Measurements from ENCODE around the gene CACUL1. TPM values are rescaled to one million over a fixed set of nuclear protein-coding genes. Genes with fewer than 3 reads are reported as not detected.
"Not testable (repeated sequence)": the region's sequence is repeated elsewhere in the genome, so short reads cannot be mapped to it uniquely, and the experiment has no call there.

Gene CACUL1
- total RNA-seq (2014; rRNA removed; shearing (Covaris generic)) = 37.4 and 43.5 TPM in 2 replicates
- polyA plus RNA-seq (2014; cell fraction: nucleus; rRNA removed) = 9.7 and 35.1 TPM in 2 replicates

- peak; percentile 100 for DNase-seq (ENCODE audit: extremely low read depth, low read depth)
Observed at GRCh38 chr10:118754556-118755423, at the start of gene CACUL1. Gene CACUL1, minus strand, starts transcription at chr10:118754970. Its CDS starts 208 bp downstream, at chr10:118754762.

GRCh38 chr10:118804262-118804773 lies 49.5 kb upstream of the CACUL1 start:
- DNase-seq (ENCODE audit: extremely low read depth, low read depth) = no peak

- no peak for DNase-seq (ENCODE audit: extremely low read depth, low read depth)
Observed at GRCh38 chr10:118802126-118802793, 47.5 kb upstream of the CACUL1 start.

GRCh38 chr10:118800920-118801319 lies 46.1 kb upstream of the CACUL1 start:
- DNase-seq (ENCODE audit: extremely low read depth, low read depth) = peak; percentile 12

GRCh38 chr10:118799777-118800176 lies 45.0 kb upstream of the CACUL1 start:
- no peak for DNase-seq (ENCODE audit: extremely low read depth, low read depth)

GRCh38 chr10:118798231-118798662 lies 43.5 kb upstream of the CACUL1 start:
- DNase-seq (ENCODE audit: extremely low read depth, low read depth) = peak; percentile 2

GRCh38 chr10:118794971-118795370 lies 40.2 kb upstream of the CACUL1 start:
- DNase-seq (ENCODE audit: extremely low read depth, low read depth) = not testable (repeated sequence)

- DNase-seq (ENCODE audit: extremely low read depth, low read depth) = no peak
Observed at GRCh38 chr10:118793545-118793944, 38.8 kb upstream of the CACUL1 start.

- no peak for DNase-seq (ENCODE audit: extremely low read depth, low read depth)
Observed at GRCh38 chr10:118792526-118792925, 37.8 kb upstream of the CACUL1 start.

GRCh38 chr10:118790058-118790457 lies 35.3 kb upstream of the CACUL1 start:
- no peak for DNase-seq (ENCODE audit: extremely low read depth, low read depth)

- no peak for DNase-seq (ENCODE audit: extremely low read depth, low read depth)
Observed at GRCh38 chr10:118785551-118785950, 30.8 kb upstream of the CACUL1 start.

GRCh38 chr10:118783776-118784545 lies 29.2 kb upstream of the CACUL1 start:
- no peak for DNase-seq (ENCODE audit: extremely low read depth, low read depth)

- DNase-seq (ENCODE audit: extremely low read depth, low read depth) = not testable (repeated sequence)
Observed at GRCh38 chr10:118782916-118783465, 28.2 kb upstream of the CACUL1 start.

GRCh38 chr10:118781541-118781940 lies 26.8 kb upstream of the CACUL1 start:
- no peak for DNase-seq (ENCODE audit: extremely low read depth, low read depth)

- DNase-seq (ENCODE audit: extremely low read depth, low read depth) = no peak
Observed at GRCh38 chr10:118778727-118779126, 24.0 kb upstream of the CACUL1 start.

- no peak for DNase-seq (ENCODE audit: extremely low read depth, low read depth)
Observed at GRCh38 chr10:118776960-118777359, 22.2 kb upstream of the CACUL1 start.

- DNase-seq (ENCODE audit: extremely low read depth, low read depth) = no peak
Observed at GRCh38 chr10:118776033-118776432, 21.3 kb upstream of the CACUL1 start.

- no peak for DNase-seq (ENCODE audit: extremely low read depth, low read depth)
Observed at GRCh38 chr10:118775478-118775877, 20.7 kb upstream of the CACUL1 start.

GRCh38 chr10:118773041-118773440 lies 18.3 kb upstream of the CACUL1 start:
- DNase-seq (ENCODE audit: extremely low read depth, low read depth) = no peak

GRCh38 chr10:118771976-118772375 lies 17.2 kb upstream of the CACUL1 start:
- DNase-seq (ENCODE audit: extremely low read depth, low read depth) = no peak

All from NCI-H460 (cell line).